Stimulated activated CD4-positive, alpha-beta T cell treated with anti-CD3 and anti-CD28 coated beads, Interleukin-15, amount 100 ng/mL, for 24 hours (primary cell): ENCODE results near the gene PRKAB1.
"Not testable (repeated sequence)": the region's sequence is repeated elsewhere in the genome, so short reads cannot be mapped to it uniquely, and the experiment has no call there.

ENCODE experiments used
- DNase-seq: peaks from one replicate; pipeline ENCODE4 v3.0.0-alpha.2; 2020

Gene PRKAB1

GRCh38 chr12:119686355-119686754, 18.4 kb downstream of the PRKAB1 start:
- DNase-seq = no peak

DNA sequence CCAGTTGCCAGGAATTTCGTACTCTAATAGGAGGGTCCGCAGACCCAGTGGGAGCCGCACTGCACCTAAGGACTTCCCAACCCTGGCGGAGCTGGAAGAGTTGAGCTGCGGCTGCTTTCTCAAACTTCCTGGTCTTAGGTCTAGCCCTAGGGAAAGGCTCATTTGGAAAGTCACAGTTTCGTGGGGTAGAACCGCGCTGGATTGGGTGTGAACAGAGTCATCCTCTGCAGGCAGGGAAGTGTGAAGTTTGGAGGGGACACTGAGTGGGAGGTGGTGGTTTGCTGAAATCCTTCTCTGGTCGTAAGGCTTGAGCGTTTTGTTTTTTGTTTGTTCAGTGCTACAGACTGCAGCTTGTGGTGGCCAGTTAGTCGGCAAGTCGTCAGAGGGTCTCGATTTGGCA, 18.8 kb downstream of the PRKAB1 start:
- no peak for DNase-seq

- DNase-seq = no peak
These were observed 19.5 kb downstream of the PRKAB1 start for GRCh38 chr12:119687406-119687805.

GRCh38 chr12:119687879-119688278, 19.9 kb downstream of the PRKAB1 start:
- no peak for DNase-seq

DNA sequence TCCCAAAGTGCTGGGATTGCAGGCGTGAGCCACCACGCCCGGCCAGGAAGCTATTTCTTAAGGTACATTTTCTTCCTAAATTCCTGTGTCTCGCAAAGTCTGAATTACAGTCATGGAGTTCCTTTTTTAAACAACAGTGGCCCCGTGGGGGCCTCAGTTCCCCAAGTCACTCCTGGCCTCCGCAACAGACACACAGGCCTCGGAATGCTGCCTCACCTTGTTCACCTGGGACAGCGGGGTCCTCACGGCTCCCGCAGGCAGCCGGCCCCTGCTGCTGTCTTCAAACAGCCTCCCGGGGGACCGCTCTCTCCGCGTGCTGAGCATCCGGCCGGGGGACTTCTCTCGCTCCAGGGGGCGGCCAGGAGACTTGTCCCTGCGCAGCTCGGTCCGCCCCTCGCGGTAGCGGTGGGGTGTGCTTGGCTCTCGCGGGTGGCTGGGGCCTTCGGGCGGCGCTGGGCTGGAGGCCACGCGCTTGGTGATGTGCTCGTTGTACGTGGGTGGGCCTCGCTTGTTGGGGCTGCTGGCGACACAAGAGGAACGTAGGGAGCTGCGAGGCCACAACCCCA, 22.1 kb downstream of the PRKAB1 start:
- no peak for DNase-seq

- DNase-seq = no peak
These were observed 23.4 kb downstream of the PRKAB1 start for GRCh38 chr12:119691202-119691810.

DNA sequence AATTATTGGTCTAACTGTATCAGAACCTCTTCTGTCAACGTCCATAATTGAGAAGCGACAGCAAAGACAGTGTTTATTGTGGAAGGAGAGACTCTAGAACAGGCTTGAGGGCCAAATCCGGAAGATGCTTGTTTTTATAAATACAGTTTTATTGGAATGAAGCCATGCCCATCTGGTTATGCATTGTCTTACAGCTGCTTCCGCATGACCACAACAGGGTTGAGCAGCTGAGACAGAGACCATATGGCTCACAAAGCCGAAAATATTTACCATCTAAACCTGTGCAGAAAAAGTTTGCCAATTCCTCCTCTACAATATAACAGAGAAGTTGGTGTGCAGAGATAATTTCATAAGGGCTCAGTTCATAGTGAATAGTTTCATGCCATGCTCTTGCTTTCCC, 24.5 kb downstream of the PRKAB1 start:
- DNase-seq = no peak

DNA sequence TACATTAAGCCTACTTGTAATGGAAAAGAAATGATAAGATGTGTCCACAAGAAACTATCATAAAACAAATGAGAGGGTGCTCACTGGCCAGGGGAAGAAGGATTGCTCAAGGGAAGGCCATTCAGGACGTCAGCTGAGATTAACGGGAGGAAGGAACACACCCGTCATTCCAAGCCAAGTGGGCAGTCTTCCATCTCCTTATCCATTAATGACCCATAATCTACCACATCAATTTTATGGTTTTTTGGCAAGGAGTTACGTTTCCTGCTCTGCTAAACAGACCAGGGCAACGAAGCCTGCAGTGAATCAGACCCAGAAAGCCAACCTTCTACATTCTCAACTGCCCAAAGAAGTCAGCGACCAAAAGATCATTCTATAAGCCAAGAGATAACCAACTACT, 25.1 kb downstream of the PRKAB1 start:
- DNase-seq = no peak

- DNase-seq = no peak
These were observed 25.6 kb downstream of the PRKAB1 start for GRCh38 chr12:119693511-119693910.

- no peak for DNase-seq
These were observed 26.2 kb downstream of the PRKAB1 start for GRCh38 chr12:119694111-119694510.

DNA sequence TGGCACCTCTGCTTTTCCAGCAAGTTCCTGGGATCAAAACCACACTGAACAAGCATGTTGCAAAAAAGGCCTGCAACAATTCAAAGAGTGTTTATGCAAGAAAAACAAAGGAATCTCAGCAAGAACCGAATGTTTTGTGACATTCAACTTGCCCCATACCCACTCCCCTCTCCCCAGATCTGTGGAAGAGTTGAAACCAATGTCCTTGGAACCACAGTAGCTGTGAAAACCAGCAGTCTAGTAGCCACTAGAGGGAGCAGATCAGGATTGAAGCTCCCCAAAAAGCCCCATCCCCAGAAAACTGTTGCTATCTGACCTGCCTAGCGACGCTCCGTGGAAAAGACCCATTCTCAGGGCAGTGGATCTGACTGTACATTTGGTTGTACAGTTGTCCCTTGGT, 27.1 kb downstream of the PRKAB1 start:
- no peak for DNase-seq

- no peak for DNase-seq
These were observed 29.0 kb downstream of the PRKAB1 start for GRCh38 chr12:119696943-119697342.

DNA sequence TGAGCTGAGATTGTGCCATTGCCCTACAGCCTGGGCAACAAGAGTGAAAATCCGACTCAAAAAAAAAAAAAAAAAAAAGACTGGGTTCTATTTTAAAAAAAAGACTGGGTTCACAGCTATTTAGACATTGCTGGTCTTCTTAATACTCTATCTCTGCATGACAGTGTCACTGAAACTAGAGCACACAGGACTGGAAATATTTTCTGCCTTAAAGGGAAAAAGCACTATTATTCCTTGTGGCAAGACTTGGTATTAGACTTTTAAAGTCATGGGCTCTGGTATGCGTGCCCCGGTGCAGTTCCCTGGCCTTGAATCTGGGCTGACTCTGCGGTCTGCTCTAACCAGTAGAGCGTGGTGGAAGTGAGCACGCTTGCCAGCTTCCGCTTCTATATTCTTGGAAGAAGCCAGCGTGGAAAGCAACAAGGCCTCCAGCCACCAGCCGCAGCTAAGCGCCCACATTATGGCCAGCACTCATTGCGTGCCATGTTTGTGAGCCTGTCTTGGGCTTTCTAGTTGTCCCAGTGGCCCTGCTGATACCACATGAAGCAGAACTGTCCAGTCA, 31.3 kb downstream of the PRKAB1 start:
- DNase-seq = no peak

DNA sequence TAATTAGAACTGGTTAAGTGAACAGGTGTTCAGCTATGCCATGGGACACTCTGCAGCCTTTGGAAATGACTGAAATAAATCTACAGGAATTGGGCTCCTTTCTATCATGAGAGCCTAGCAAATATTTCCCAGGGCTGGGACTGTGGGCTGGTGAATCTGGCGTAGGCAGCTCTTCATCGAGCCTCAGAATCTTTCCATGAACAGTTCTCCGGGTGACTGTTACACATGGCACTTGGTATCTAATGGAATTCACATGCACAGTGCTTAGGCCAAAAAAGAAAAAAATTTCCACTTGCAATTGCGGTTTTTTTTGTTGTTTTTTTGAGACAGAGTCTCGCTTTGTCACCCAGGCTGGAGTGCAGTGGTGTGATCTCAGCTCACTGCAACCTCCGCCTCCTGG, 32.1 kb downstream of the PRKAB1 start:
- no peak for DNase-seq

DNA sequence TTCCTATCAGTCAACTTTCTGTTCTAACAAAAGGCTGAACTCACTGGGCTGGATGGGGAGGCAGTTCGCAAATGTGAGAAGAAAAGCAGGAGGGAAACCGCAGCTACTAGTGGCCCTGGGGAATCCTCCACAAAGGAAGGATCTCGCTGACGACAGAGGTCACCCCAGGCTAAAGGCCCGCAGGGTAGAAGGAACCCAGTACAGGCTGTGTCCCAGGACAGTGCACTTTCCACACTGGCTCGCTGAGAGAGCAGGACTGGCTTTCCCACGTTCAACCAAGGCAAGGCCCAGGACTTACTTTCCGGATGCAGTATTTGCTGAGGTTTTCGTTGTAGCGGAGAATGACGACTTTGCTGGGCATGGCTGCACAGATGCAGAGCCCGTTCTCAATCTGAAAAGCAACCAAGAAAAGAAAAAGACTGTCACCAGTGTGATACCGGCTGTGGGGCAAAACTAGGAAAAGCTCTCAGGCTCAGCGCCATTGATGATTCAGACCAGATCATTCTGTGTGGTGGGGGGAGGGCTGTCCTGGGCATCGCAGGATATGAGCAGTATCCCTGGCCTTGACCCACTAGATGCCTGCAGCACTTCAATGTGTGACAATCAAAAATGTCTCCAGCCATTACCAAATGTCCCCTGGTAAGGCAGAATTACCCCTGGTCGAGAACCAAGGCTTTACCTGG, 36.3 kb downstream of the PRKAB1 start:
- no peak for DNase-seq

GRCh38 chr12:119705182-119705581, 37.2 kb downstream of the PRKAB1 start:
- no peak for DNase-seq

GRCh38 chr12:119706427-119706826, 38.5 kb downstream of the PRKAB1 start:
- DNase-seq = not testable (repeated sequence)

DNA sequence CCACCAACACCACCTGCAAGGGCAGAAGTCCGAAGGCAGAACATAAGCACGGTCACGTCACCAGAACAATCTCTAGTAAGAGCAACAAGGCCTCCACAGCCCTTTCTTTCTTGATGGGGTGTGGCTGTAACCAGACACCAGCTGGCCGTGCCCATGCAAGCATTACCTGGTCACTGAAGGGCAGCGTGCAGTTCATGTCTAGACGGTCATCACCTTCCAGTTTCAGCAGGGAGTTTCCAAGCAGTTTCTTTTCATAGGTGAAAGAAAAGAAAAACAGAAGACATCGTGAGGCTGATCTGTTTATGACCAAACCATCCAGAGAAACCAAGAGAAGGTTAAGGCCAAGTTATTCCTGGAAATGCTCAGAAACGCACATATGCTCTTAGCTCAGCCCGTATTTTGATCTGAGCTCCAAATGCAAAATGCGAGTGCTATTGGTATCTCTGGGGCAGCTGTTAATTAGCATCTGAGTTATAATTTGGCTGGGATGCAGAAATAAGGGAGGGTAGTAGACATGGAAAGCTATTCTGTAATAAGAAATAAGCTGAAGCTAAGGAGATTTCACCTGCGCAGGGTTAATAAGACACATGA, 42.5 kb downstream of the PRKAB1 start:
- no peak for DNase-seq

- no peak for DNase-seq
These were observed 43.1 kb downstream of the PRKAB1 start for GRCh38 chr12:119710965-119711551.

DNA sequence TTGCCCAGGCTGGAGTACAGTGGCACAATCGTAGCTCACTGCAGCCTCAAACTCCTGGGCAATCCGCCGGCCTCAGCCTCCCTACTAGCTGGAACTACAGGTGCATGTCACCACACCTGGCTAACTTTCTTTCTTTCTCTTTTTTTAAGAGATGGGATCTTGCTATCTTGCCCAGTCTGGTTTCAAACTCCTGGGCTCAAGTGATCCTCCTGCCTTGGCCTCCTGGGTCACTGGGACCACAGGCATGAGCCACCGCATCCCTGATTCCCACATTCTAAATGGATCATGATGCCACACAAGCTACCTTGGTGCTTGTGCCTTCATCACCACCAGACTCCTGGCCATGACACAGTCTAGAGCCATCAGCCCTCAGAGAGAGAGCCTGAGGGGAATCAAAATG, 43.8 kb downstream of the PRKAB1 start:
- DNase-seq = no peak

GRCh38 chr12:119712721-119713120, 44.8 kb downstream of the PRKAB1 start:
- DNase-seq = no peak

DNA sequence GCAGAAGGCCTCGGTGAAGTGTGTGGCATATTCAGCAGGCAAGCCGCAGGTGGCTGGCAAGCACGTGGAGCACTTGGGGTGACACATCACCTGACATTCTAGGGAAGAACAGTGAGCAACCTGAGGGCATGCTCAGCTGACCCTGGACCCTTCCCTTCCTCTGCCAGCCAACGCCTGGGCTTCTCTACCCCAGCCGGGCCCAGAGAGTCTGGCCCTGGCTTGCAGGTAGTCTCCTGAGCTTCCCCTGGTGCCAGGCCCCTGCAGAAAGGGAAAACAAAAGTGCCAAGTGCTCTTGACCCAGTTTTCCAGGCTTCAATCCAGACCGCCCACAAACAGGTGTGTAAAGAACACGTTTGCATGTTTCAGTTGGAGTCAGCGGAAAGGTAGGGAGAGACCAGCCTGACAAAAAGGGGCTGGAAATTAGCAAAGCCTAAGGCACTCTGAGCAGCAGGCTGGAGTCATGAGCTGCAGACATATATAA, 45.7 kb downstream of the PRKAB1 start:
- DNase-seq = no peak

- peak; percentile 4 for DNase-seq
These were observed 46.8 kb downstream of the PRKAB1 start for GRCh38 chr12:119714614-119715267.
